ENCODE results near the gene DDOST.

The DDOST gene

GRCh38 chr1:20644416-20644815, 16.8 kb downstream of the DDOST start:
- Histone ChIP-seq H3K4me3 (no peak overlapping the region), H3K4me1 (no peaks in the 10 kb centered on the region), H3K27ac (no peak overlapping the region), H3K36me3 (peaks cover 13 to 84% (median 26%) of the 10 kb centered on the region in 11 experiments), H3K4me2 (no peak overlapping the region), H3K9ac (no peak overlapping the region), H3K9me3 (replicated peaks in 1 of 11) (no peaks in the 10 kb centered on the region), H3K27me3 (no peaks in the 10 kb centered on the region), H4K20me1 (peaks cover 0 to 30% (median 7%) of the 10 kb centered on the region in 11 experiments; a peak in 11 of 22 replicates)
- TF ChIP-seq Cebpa-rat (IDR thresholded peaks at IDR 0.05), result no peak

GRCh38 chr1:20643080-20643479, 18.1 kb downstream of the DDOST start:
- Histone ChIP-seq H3K36me3 (peaks cover 0 to 84% (median 13%) of the 10 kb centered on the region in 11 experiments; a peak in 18 of 22 replicates), H3K4me1 (no peaks in the 10 kb centered on the region), H4K20me1 (peaks cover 0 to 32% (median 6%) of the 10 kb centered on the region in 11 experiments; a peak in 8 of 22 replicates), H3K27ac (no peak overlapping the region), H3K27me3 (no peaks in the 10 kb centered on the region), H3K4me3 (no peak overlapping the region), H3K9me3 (replicated peaks in 1 of 11) (no peaks in the 10 kb centered on the region), H3K4me2 (no peak overlapping the region), H3K9ac (no peak overlapping the region)
- TF ChIP-seq Cebpa-rat (IDR thresholded peaks at IDR 0.05), result no peak

GRCh38 chr1:20641975-20642374, 19.2 kb downstream of the DDOST start:
- Histone ChIP-seq H3K9ac (no peak overlapping the region), H3K4me3 (no peak overlapping the region), H3K27me3 (no peaks in the 10 kb centered on the region), H3K27ac (no peak overlapping the region), H3K9me3 (replicated peaks in 1 of 11) (no peaks in the 10 kb centered on the region), H3K36me3 (peaks cover 0 to 86% (median 16%) of the 10 kb centered on the region in 11 experiments; a peak in 12 of 22 replicates), H3K4me1 (no peaks in the 10 kb centered on the region), H3K4me2 (no peak overlapping the region), H4K20me1 (peaks cover 0 to 35% (median 6%) of the 10 kb centered on the region in 11 experiments; a peak in 8 of 22 replicates)
- TF ChIP-seq Cebpa-rat (IDR thresholded peaks at IDR 0.05), result no peak

GRCh38 chr1:20640183-20640597, 21.0 kb downstream of the DDOST start:
- Histone ChIP-seq H3K27me3 (no peaks in the 10 kb centered on the region), H3K4me3 (no peak overlapping the region), H3K27ac (no peak overlapping the region), H3K9me3 (replicated peaks in 1 of 11) (no peaks in the 10 kb centered on the region), H4K20me1 (peaks cover 0 to 42% (median 6%) of the 10 kb centered on the region in 11 experiments; a peak in 8 of 22 replicates), H3K4me2 (no peak overlapping the region), H3K9ac (no peak overlapping the region), H3K4me1 (no peaks in the 10 kb centered on the region), H3K36me3 (peaks cover 0 to 77% (median 16%) of the 10 kb centered on the region in 11 experiments; a peak in 11 of 22 replicates)
- TF ChIP-seq Cebpa-rat (IDR thresholded peaks at IDR 0.05), result no peak

GRCh38 chr1:20636785-20637347, 24.3 kb downstream of the DDOST start:
- H3K4me1 ChIP-seq, result peaks cover 9 to 12% (median 11%) of the 10 kb centered on the region in 10 experiments
- H4K20me1 ChIP-seq, result peaks cover 0 to 51% (median 3%) of the 10 kb centered on the region in 11 experiments; a peak in 8 of 22 replicates
- no peak overlapping the region for H3K4me2 ChIP-seq
- H3K9ac ChIP-seq, result no peak overlapping the region
- H3K9me3 ChIP-seq (replicated peaks in 1 of 11), result no peaks in the 10 kb centered on the region
- H3K4me3 ChIP-seq, result no peak overlapping the region
- peaks cover 0 to 50% (median 8%) of the 10 kb centered on the region in 11 experiments; a peak in 11 of 22 replicates for H3K36me3 ChIP-seq
- no peak for TF ChIP-seq Cebpa-rat (IDR thresholded peaks at IDR 0.05)
- H3K27me3 ChIP-seq, result no peaks in the 10 kb centered on the region
- H3K27ac ChIP-seq, result no peak overlapping the region

GRCh38 chr1:20634594-20635084, 26.5 kb downstream of the DDOST start:
- Histone ChIP-seq H3K9me3 (replicated peaks in 1 of 11) (peaks cover 3 to 6% (median 4%) of the 10 kb centered on the region in 11 experiments; a peak in 14 of 22 replicates), H3K4me1 (peaks cover 9 to 12% (median 11%) of the 10 kb centered on the region in 10 experiments), H3K36me3 (peaks cover 0 to 32% (median 8%) of the 10 kb centered on the region in 11 experiments; a peak in 11 of 22 replicates), H3K9ac (peak overlapping the region; percentile 84 to 97 (median 91); a peak in 20 of 22 replicates), H3K4me3 (peak overlapping the region; percentile 91 to 100 (median 98)), H3K4me2 (peak overlapping the region; percentile 85 to 99 (median 95)), H3K27me3 (no peaks in the 10 kb centered on the region), H3K27ac (peak overlapping the region in 5 of 11 experiments; percentile 31 to 93 (median 86); a peak in 6 of 22 replicates), H4K20me1 (peaks cover 0 to 40% (median 0%) of the 10 kb centered on the region in 11 experiments; a peak in 4 of 22 replicates)
- no peak for TF ChIP-seq Cebpa-rat (IDR thresholded peaks at IDR 0.05)

GRCh38 chr1:20634065-20634593, 27.0 kb downstream of the DDOST start:
- Histone ChIP-seq H3K4me3 (peak overlapping the region; percentile 91 to 100 (median 98)), H3K9me3 (replicated peaks in 1 of 11) (peaks cover 8 to 11% (median 9%) of the 10 kb centered on the region in 11 experiments; a peak in 21 of 22 replicates), H3K9ac (peak overlapping the region; percentile 84 to 97 (median 91)), H3K27ac (peak overlapping the region in 10 of 11 experiments; percentile 19 to 93 (median 84); a peak in 15 of 22 replicates), H3K36me3 (peaks cover 0 to 27% (median 8%) of the 10 kb centered on the region in 11 experiments; a peak in 11 of 22 replicates), H3K4me2 (peak overlapping the region; percentile 85 to 99 (median 95)), H3K4me1 (peaks cover 9 to 12% (median 11%) of the 10 kb centered on the region in 10 experiments), H3K27me3 (no peaks in the 10 kb centered on the region), H4K20me1 (peaks cover 0 to 35% (median 0%) of the 10 kb centered on the region in 11 experiments; a peak in 4 of 22 replicates)
- no peak for TF ChIP-seq Cebpa-rat (IDR thresholded peaks at IDR 0.05)

- Histone ChIP-seq H3K4me1 (peaks cover 9 to 12% (median 11%) of the 10 kb centered on the region in 10 experiments), H3K9ac (peak within 1 kb of the TSS; percentile 84 to 97 (median 91)), H3K27ac (peak within 1 kb of the TSS; percentile 76 to 93 (median 84)), H3K36me3 (peaks cover 0 to 20% (median 7%) of the 10 kb centered on the region in 11 experiments; a peak in 10 of 22 replicates), H3K27me3 (no peaks in the 10 kb centered on the region), H3K4me3 (peak within 1 kb of the TSS; percentile 91 to 100 (median 98)), H3K4me2 (peak within 1 kb of the TSS; percentile 85 to 99 (median 95)), H4K20me1 (peaks cover 0 to 31% (median 0%) of the 10 kb centered on the region in 11 experiments; a peak in 4 of 22 replicates), H3K9me3 (replicated peaks in 1 of 11) (peaks cover 13 to 17% (median 16%) of the 10 kb centered on the region in 11 experiments; a peak in 21 of 22 replicates)
- TF ChIP-seq Cebpa-rat (IDR thresholded peaks at IDR 0.05), result no peak
Observed at GRCh38 chr1:20633190-20634064, 27.7 kb downstream of the DDOST start, which contains the start of gene PINK1. TSS of gene PINK1 (plus strand) at chr1:20633458. CDS start at chr1:20633549, 91 bp downstream.
